ENCODE measurements around the gene TPD52L1.

Gene TPD52L1

DNA sequence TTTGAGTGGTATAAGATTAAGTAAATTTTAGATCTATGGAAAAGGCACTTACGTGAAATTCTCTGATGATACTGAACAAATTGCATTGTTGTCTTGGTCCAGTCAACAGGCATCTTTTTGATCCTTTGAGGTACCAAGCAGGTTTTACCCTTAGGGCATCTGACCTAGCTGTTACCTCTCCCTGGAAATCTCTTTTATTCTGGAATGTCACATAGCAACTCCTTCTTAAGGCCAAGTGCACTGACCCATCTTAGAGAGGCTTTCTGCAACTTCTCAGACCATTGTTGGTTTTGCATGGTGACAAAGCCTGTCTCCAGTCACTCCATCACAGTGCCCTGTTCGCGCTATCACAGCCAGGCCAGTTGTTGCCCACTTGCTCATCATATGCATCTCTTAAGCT, 42.0 kb downstream of the TPD52L1 start:
- H3K4me3 ChIP-seq (ENCODE audit: low read length): no peak overlapping the region
- DNase-seq (ENCODE audit: low read depth): no peak
- TF ChIP-seq CTCF (conservative IDR thresholded peaks at IDR 0.05; ENCODE audit: low read length): no peak

DNA sequence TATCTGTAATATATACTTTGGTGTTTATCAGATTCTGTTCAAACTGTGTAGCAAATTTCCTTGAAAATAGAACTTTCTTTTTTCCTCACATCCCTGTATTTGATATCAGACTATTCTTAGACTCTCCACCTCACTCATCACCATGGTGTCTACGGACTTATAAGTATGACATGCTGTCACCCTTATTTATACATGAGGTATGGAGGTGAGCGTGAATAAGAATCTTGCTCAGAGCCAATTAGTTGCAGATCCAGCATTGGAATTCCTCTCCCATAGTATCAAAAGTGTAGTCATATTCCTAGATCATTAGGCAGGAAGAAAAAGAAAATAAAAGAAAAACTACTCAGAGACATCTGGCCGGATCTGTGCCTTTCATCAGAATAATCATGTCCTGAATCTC, 43.0 kb downstream of the TPD52L1 start:
- H3K4me3 ChIP-seq (ENCODE audit: low read length): no peak overlapping the region
- DNase-seq (ENCODE audit: low read depth): no peak
- no peak for TF ChIP-seq CTCF (conservative IDR thresholded peaks at IDR 0.05; ENCODE audit: low read length)

GRCh38 chr6:125197795-125198269, 44.3 kb downstream of the TPD52L1 start:
- H3K4me3 ChIP-seq (ENCODE audit: low read length): no peak overlapping the region
- peak; percentile 62 for DNase-seq (ENCODE audit: low read depth)
- no peak for TF ChIP-seq CTCF (conservative IDR thresholded peaks at IDR 0.05; ENCODE audit: low read length)

GRCh38 chr6:125198398-125198937, 44.9 kb downstream of the TPD52L1 start:
- no peak overlapping the region for H3K4me3 ChIP-seq (ENCODE audit: low read length)
- TF ChIP-seq CTCF (conservative IDR thresholded peaks at IDR 0.05; ENCODE audit: low read length): no peak
- no peak for DNase-seq (ENCODE audit: low read depth)

- TF ChIP-seq CTCF (conservative IDR thresholded peaks at IDR 0.05; ENCODE audit: low read length): no peak
- no peak for DNase-seq (ENCODE audit: low read depth)
- no peak overlapping the region for H3K4me3 ChIP-seq (ENCODE audit: low read length)
Observed at GRCh38 chr6:125200941-125201340, 47.4 kb downstream of the TPD52L1 start.

- H3K4me3 ChIP-seq (ENCODE audit: low read length): no peak overlapping the region
- DNase-seq (ENCODE audit: low read depth): peak; percentile 80
- TF ChIP-seq CTCF (conservative IDR thresholded peaks at IDR 0.05; ENCODE audit: low read length): no peak
Observed at GRCh38 chr6:125201961-125202729, 48.6 kb downstream of the TPD52L1 start.

DNA sequence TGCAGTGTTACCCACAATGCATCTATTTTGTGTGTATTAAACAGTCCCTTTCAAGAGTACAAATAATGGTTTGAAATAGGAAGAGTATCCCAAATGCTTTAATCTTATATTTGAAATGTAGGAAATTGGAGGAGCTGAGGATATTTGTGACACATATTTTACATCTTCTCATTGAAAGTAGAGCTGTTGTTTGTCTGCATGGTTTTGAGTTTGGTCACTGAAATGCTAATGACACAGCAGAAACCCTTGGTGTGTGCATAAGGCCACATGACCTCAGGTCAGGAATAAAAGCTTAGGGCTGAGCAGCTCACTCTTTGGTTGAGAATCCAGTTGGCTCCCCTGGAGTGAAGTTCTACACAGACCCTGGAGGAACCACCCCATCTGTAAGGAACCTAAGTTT, 49.8 kb downstream of the TPD52L1 start:
- no peak for DNase-seq (ENCODE audit: low read depth)
- no peak overlapping the region for H3K4me3 ChIP-seq (ENCODE audit: low read length)
- TF ChIP-seq CTCF (conservative IDR thresholded peaks at IDR 0.05; ENCODE audit: low read length): no peak
